ENCODE data around the gene PTBP1. TPM values are rescaled to one million over a fixed set of nuclear protein-coding genes. Genes with fewer than 3 reads are reported as not detected.

PTBP1 gene
- total and polyA plus RNA-seq, 2 donors (not counting 3 experiments of a cell fraction or from before 2014, with no cell fraction given), result 382 to 623 TPM

GRCh38 chr19:861141-861755, 64.0 kb downstream of the PTBP1 start:
- H4K20me1 ChIP-seq (replicated peaks; ENCODE audit: control insufficient read depth, extremely low read depth, insufficient read depth, low read length), result no peaks in the 10 kb centered on the region
- no TSS peak for BruUV-seq (replicated peaks)
- FAIRE-seq, result no peak
- no peaks in the 10 kb centered on the region for H3K79me2 ChIP-seq (ENCODE audit: control insufficient read depth, insufficient read depth, low read length)
- H3K4me3 ChIP-seq (replicated peaks in 1 of 3; ENCODE audit: insufficient read depth in 1 of 3, low read depth in 1 of 3, low read length in 3 of 3), result no peak overlapping the region
- H3K9me3 ChIP-seq (replicated peaks; ENCODE audit: control insufficient read depth, insufficient read depth, low read length), result no peaks in the 10 kb centered on the region
- dilution Hi-C loops (cut with MboI; ENCODE audit: extremely low pct_ligation_motif_present, low sequenced_read_pairs) (no loop called here), intact Hi-C loops (cut with micrococcal nuclease) (no loop called here)
- H3K9ac ChIP-seq (replicated peaks; ENCODE audit: extremely low read depth, insufficient read depth, low read length), result no peak overlapping the region
- H3K4me1 ChIP-seq (ENCODE audit: control insufficient read depth, extremely low read depth, insufficient read depth, low read length), result no peaks in the 10 kb centered on the region
- no peak for DNase-seq (ENCODE audit: low read depth, low spot score)
- no peak overlapping the region for H3K4me2 ChIP-seq (ENCODE audit: insufficient read depth, low read length)
- H2AFZ ChIP-seq (ENCODE audit: low read depth, low read length), result no peak overlapping the region
- ChIA-PET POLR2A (no interaction called here), CTCF (no interaction called here)
- H3K27me3 ChIP-seq (ENCODE audit: control insufficient read depth in 2 of 2, insufficient read depth in 2 of 2, low read length in 2 of 2), result peaks cover 0 to 2% of the 10 kb centered on the region in 2 experiments
- no peak overlapping the region for H3K27ac ChIP-seq (ENCODE audit: insufficient read depth, low read depth, low read length)
- no peaks in the 10 kb centered on the region for H3K36me3 ChIP-seq (ENCODE audit: control insufficient read depth in 2 of 2, extremely low read depth in 1 of 2, insufficient read depth in 2 of 2, low read length in 2 of 2)
- TF ChIP-seq POLR2AphosphoS5 (IDR thresholded peaks at IDR 0.05; ENCODE audit: insufficient read depth, low read depth, low read length) (no peak), EZH2 (IDR thresholded peaks at IDR 0.05; ENCODE audit: borderline replicate concordance, low read depth, low read length, severe bottlenecking) (no peak), CTCF (IDR thresholded peaks at IDR 0.05; ENCODE audit: extremely low read depth in 1 of 2, insufficient read depth in 1 of 2, low read depth in 1 of 2, low read length in 2 of 2) (no peak), MYC (IDR thresholded peaks at IDR 0.05; ENCODE audit: low read depth, low read length) (no peak), MAX (IDR thresholded peaks at IDR 0.05; ENCODE audit: insufficient read depth, insufficient read length) (no peak), JUN (IDR thresholded peaks at IDR 0.05; ENCODE audit: borderline replicate concordance, insufficient read depth, insufficient read length, low read depth) (no peak), GATA2 (IDR thresholded peaks at IDR 0.05; ENCODE audit: insufficient read depth, insufficient read length, low read depth, low read length) (no peak), POLR2A (IDR thresholded peaks at IDR 0.05; ENCODE audit: low read depth, low read length) (no peak), FOS (IDR thresholded peaks at IDR 0.05; ENCODE audit: borderline replicate concordance, insufficient read depth, low read length) (no peak)
- H3K9me1 ChIP-seq (replicated peaks; ENCODE audit: control insufficient read depth, extremely low read depth, insufficient read depth, low read length), result no peaks in the 10 kb centered on the region

MicroRNAs within 50 kb of the gene (microRNA counts, 767-probe panel; counts per million panel counts)
- 723 counts per million, percentile 96 among the panel's probes with 10 or more counts for microRNA hsa-miR-3187-3p

Small RNA genes lying within 50 kb of the gene (microRNA-seq; reads per million reads assigned to microRNA genes)
- gene MIR3187 (ENCODE audit: borderline number of aligned reads, borderline replicate concordance) (52.2 reads per million, percentile 48 among the genes with 10 or more reads in this experiment), gene MIR4745 (ENCODE audit: borderline number of aligned reads, borderline replicate concordance) (4.2 reads per million, percentile 6 among the genes with 10 or more reads in this experiment)

Small RNA genes lying within 50 kb of the gene (small RNA-seq; reads per million reads assigned to genes)
- not detected for gene MIR3187 (ENCODE audit: insufficient read depth, insufficient read length, low read depth, low replicate concordance)

Other genes starting within 250 kb of the PTBP1 start
- 466 and 485 TPM in 2 replicates for gene BSG, start 224.9 kb upstream of the PTBP1 start, total RNA-seq
- 661 and 823 TPM in 2 replicates for gene BSG, start 224.9 kb upstream of the PTBP1 start, polyA plus RNA-seq
- gene HCN2, start 207.6 kb upstream of the PTBP1 start, total RNA-seq, result 0.37 and 0.53 TPM in 2 replicates
- 0.18 TPM in 2 replicates for gene HCN2, start 207.6 kb upstream of the PTBP1 start, polyA plus RNA-seq
- gene POLRMT, start 163.9 kb upstream of the PTBP1 start, total RNA-seq, result 46.7 and 50.6 TPM in 2 replicates
- 38.9 and 50.8 TPM in 2 replicates for gene POLRMT, start 163.9 kb upstream of the PTBP1 start, polyA plus RNA-seq
- gene FGF22, start 157.6 kb upstream of the PTBP1 start, total RNA-seq, result not detected in 2 replicates
- gene FGF22, start 157.6 kb upstream of the PTBP1 start, polyA plus RNA-seq, result 0.06 and 0.07 TPM in 2 replicates
- gene RNF126, start 134.2 kb upstream of the PTBP1 start, total RNA-seq, result 58.4 and 61.3 TPM in 2 replicates
- gene RNF126, start 134.2 kb upstream of the PTBP1 start, polyA plus RNA-seq, result 19.2 and 20.5 TPM in 2 replicates
- gene FSTL3, start 121.1 kb upstream of the PTBP1 start, total RNA-seq, result 19.9 and 30.3 TPM in 2 replicates
- gene FSTL3, start 121.1 kb upstream of the PTBP1 start, polyA plus RNA-seq, result 45.2 and 70.7 TPM in 2 replicates
- not detected in 2 replicates for gene PRSS57, start 102.0 kb upstream of the PTBP1 start, total RNA-seq
- not detected in 2 replicates for gene PRSS57, start 102.0 kb upstream of the PTBP1 start, polyA plus RNA-seq
- 24.2 and 31.8 TPM in 2 replicates for gene PALM, start 88.5 kb upstream of the PTBP1 start, total RNA-seq
- 3.9 and 5.7 TPM in 2 replicates for gene PALM, start 88.5 kb upstream of the PTBP1 start, polyA plus RNA-seq
- gene MISP, start 46.3 kb upstream of the PTBP1 start, total RNA-seq, result not detected in 2 replicates
- gene MISP, start 46.3 kb upstream of the PTBP1 start, polyA plus RNA-seq, result not detected in 2 replicates
- 0.76 and 1.2 TPM in 2 replicates for gene PLPPR3, start 24.5 kb downstream of the PTBP1 start, total RNA-seq
- 1.1 and 2.0 TPM in 2 replicates for gene PLPPR3, start 24.5 kb downstream of the PTBP1 start, polyA plus RNA-seq
- gene AZU1, start 30.4 kb downstream of the PTBP1 start, total RNA-seq, result not detected in 2 replicates
- 0.12 TPM in 1 of 2 replicates, not detected in the other for gene AZU1, start 30.4 kb downstream of the PTBP1 start, polyA plus RNA-seq
- gene PRTN3, start 43.5 kb downstream of the PTBP1 start, total RNA-seq, result not detected in 2 replicates
- not detected in 2 replicates for gene PRTN3, start 43.5 kb downstream of the PTBP1 start, polyA plus RNA-seq
- gene ELANE, start 54.9 kb downstream of the PTBP1 start, total RNA-seq, result not detected in 2 replicates
- not detected in 2 replicates for gene ELANE, start 54.9 kb downstream of the PTBP1 start, polyA plus RNA-seq
- gene CFD, start 62.2 kb downstream of the PTBP1 start, total RNA-seq, result 0.40 TPM in 1 of 2 replicates, not detected in the other
- gene CFD, start 62.2 kb downstream of the PTBP1 start, polyA plus RNA-seq, result 0.25 and 0.53 TPM in 2 replicates
- gene MED16, start 95.7 kb downstream of the PTBP1 start, total RNA-seq, result 54.7 and 63.1 TPM in 2 replicates
- gene MED16, start 95.7 kb downstream of the PTBP1 start, polyA plus RNA-seq, result 66.5 and 96.6 TPM in 2 replicates
- not detected in 2 replicates for gene RNU6-9, start 96.0 kb downstream of the PTBP1 start, total RNA-seq
- not detected in 2 replicates for gene RNU6-9, start 96.0 kb downstream of the PTBP1 start, polyA plus RNA-seq
- 49.6 and 53.9 TPM in 2 replicates for gene R3HDM4, start 115.8 kb downstream of the PTBP1 start, total RNA-seq
- 51.8 and 70.6 TPM in 2 replicates for gene R3HDM4, start 115.8 kb downstream of the PTBP1 start, polyA plus RNA-seq
- gene KISS1R, start 119.9 kb downstream of the PTBP1 start, total RNA-seq, result not detected in 2 replicates
- not detected in 2 replicates for gene KISS1R, start 119.9 kb downstream of the PTBP1 start, polyA plus RNA-seq
- gene ARID3A, start 128.6 kb downstream of the PTBP1 start, total RNA-seq, result 10.8 and 13.2 TPM in 2 replicates
- gene ARID3A, start 128.6 kb downstream of the PTBP1 start, polyA plus RNA-seq, result 5.4 and 7.6 TPM in 2 replicates
- 54.8 and 74.7 TPM in 2 replicates for gene WDR18, start 186.9 kb downstream of the PTBP1 start, total RNA-seq
- 102 and 151 TPM in 2 replicates for gene WDR18, start 186.9 kb downstream of the PTBP1 start, polyA plus RNA-seq
- gene GRIN3B, start 203.0 kb downstream of the PTBP1 start, total RNA-seq, result 0.69 and 0.82 TPM in 2 replicates
- 0.43 and 0.81 TPM in 2 replicates for gene GRIN3B, start 203.0 kb downstream of the PTBP1 start, polyA plus RNA-seq
- 142 and 147 TPM in 2 replicates for gene TMEM259, start 223.7 kb downstream of the PTBP1 start, total RNA-seq
- gene TMEM259, start 223.7 kb downstream of the PTBP1 start, polyA plus RNA-seq, result 297 and 430 TPM in 2 replicates
- not detected in 2 replicates for gene RNU6-2, start 224.1 kb downstream of the PTBP1 start, total RNA-seq
- not detected in 2 replicates for gene RNU6-2, start 224.1 kb downstream of the PTBP1 start, polyA plus RNA-seq
- 280 and 286 TPM in 2 replicates for gene CNN2, start 229.2 kb downstream of the PTBP1 start, total RNA-seq
- gene CNN2, start 229.2 kb downstream of the PTBP1 start, polyA plus RNA-seq, result 185 and 207 TPM in 2 replicates
- gene ABCA7, start 242.7 kb downstream of the PTBP1 start, total RNA-seq, result 9.8 and 11.0 TPM in 2 replicates
- 4.9 and 5.7 TPM in 2 replicates for gene ABCA7, start 242.7 kb downstream of the PTBP1 start, polyA plus RNA-seq

All from endothelial cell of umbilical vein (primary cell).